Upper lobe of right lung (tissue), 1 donor: ENCODE results near the gene JSRP1. TPM values are rescaled to one million over a fixed set of nuclear protein-coding genes. Genes with fewer than 3 reads are reported as not detected.

Experiments used
- ATAC-seq: fragments of 200-7000 bp; cut with Tn5 transposase; one replicate; pipeline ENCODE4 v1.9.1; 2020; ENCODE audit warnings: mild to moderate bottlenecking, moderate library complexity
- DNase-seq: peaks from one replicate; pipeline ENCODE4 v3.0.0-alpha.2; 2020
- H3K27ac ChIP-seq: fragments of 200-600 bp; one replicate; pipeline ENCODE4 v1.8.0; 2022
- H3K27me3 ChIP-seq: fragments of 200-600 bp; one replicate; pipeline ENCODE4 v1.8.0; 2022; ENCODE audit warnings: mild to moderate bottlenecking
- H3K36me3 ChIP-seq: fragments of 200-600 bp; one replicate; pipeline ENCODE4 v1.8.0; 2022
- H3K4me1 ChIP-seq: fragments of 200-600 bp; one replicate; pipeline ENCODE4 v1.8.0; 2022
- H3K4me3 ChIP-seq: fragments of 200-600 bp; one replicate; pipeline ENCODE4 v1.8.0; 2022; ENCODE audit warnings: mild to moderate bottlenecking
- H3K9me3 ChIP-seq: fragments of 200-600 bp; one replicate; pipeline ENCODE4 v1.8.0; 2022
- CTCF ChIP-seq: fragments of 200-600 bp; IDR thresholded peaks from one replicate; pipeline ENCODE4 v1.8.0; 2022; ENCODE audit warnings: antibody characterized with exemption
- intact Hi-C: fragments of 100-400 bp; cut with DNase I; formaldehyde crosslinking; loops from one replicate; pipeline ENCODE4 v1.11.0; 2022
- total RNA-seq: library from RNA; stranded (reverse); fragmentation: NEBNext Ultra II Directional; extraction: Animal tissue kit (Norgen Biotek cat#: 25700); gene quantifications from one replicate; pipeline ENCODE4 v1.2.1, GENCODE V29; 2021
- donor health status: DM: no; HTN: yes; CAD: no; lungs with severe emphysema.

JSRP1 gene
- total RNA-seq, 1 donor from 2014 or later = 1.1 TPM

- intact Hi-C loops = loop anchor here (10.0 kb wide), 1 partner anchor 69 kb away; the partner anchor contains the start of gene AP3D1
- Histone ChIP-seq H3K27ac (no peak overlapping the region), H3K4me1 (no peaks in the 10 kb centered on the region), H3K4me3 (no peak overlapping the region), H3K27me3 (no peaks in the 10 kb centered on the region), H3K9me3 (no peaks in the 10 kb centered on the region), H3K36me3 (peaks cover 82% of the 10 kb centered on the region)
- no peak for TF ChIP-seq CTCF
- ATAC-seq = no peak
- DNase-seq = no peak
Measured at GRCh38 chr19:2223959-2224358, 32.3 kb downstream of the JSRP1 start.

- DNase-seq (no peak), ATAC-seq (no peak)
- Histone ChIP-seq H3K27ac (no peak overlapping the region), H3K27me3 (no peaks in the 10 kb centered on the region), H3K4me1 (no peaks in the 10 kb centered on the region), H3K9me3 (no peaks in the 10 kb centered on the region), H3K4me3 (no peak overlapping the region), H3K36me3 (peaks cover 83% of the 10 kb centered on the region)
- intact Hi-C loops = loop anchor here (10.0 kb wide), 1 partner anchor 69 kb away; the partner anchor contains the start of gene AP3D1
- no peak for TF ChIP-seq CTCF
Measured at GRCh38 chr19:2223391-2223790, 32.8 kb downstream of the JSRP1 start.

GRCh38 chr19:2221918-2222317 is 34.3 kb downstream of the JSRP1 start:
- ATAC-seq = no peak
- no peaks in the 10 kb centered on the region for H3K4me1 ChIP-seq
- TF ChIP-seq CTCF = peak; percentile 17
- H3K36me3 ChIP-seq = peaks cover 88% of the 10 kb centered on the region
- no peaks in the 10 kb centered on the region for H3K9me3 ChIP-seq
- intact Hi-C loops = loop anchor here (10.0 kb wide), 1 partner anchor 67 kb away; the partner anchor contains the start of gene AP3D1
- H3K4me3 ChIP-seq = no peak overlapping the region
- no peaks in the 10 kb centered on the region for H3K27me3 ChIP-seq
- DNase-seq = no peak
- no peak overlapping the region for H3K27ac ChIP-seq

- no peak overlapping the region for H3K27ac ChIP-seq
- peaks cover 88% of the 10 kb centered on the region for H3K36me3 ChIP-seq
- no peak overlapping the region for H3K4me3 ChIP-seq
- ATAC-seq (no peak), DNase-seq (no peak)
- intact Hi-C loops = loop anchor here (10.0 kb wide), 1 partner anchor 67 kb away; the partner anchor contains the start of gene AP3D1
- no peaks in the 10 kb centered on the region for H3K4me1 ChIP-seq
- no peaks in the 10 kb centered on the region for H3K27me3 ChIP-seq
- H3K9me3 ChIP-seq = no peaks in the 10 kb centered on the region
- no peak for TF ChIP-seq CTCF
Measured at GRCh38 chr19:2221250-2221831, 34.9 kb downstream of the JSRP1 start.

GRCh38 chr19:2219726-2220125 is 36.5 kb downstream of the JSRP1 start:
- intact Hi-C loops = loop anchor here (10.0 kb wide), 1 partner anchor 65 kb away; the partner anchor contains the start of gene AP3D1
- H3K27ac ChIP-seq = no peak overlapping the region
- H3K36me3 ChIP-seq = peaks cover 88% of the 10 kb centered on the region
- no peak for TF ChIP-seq CTCF
- no peaks in the 10 kb centered on the region for H3K4me1 ChIP-seq
- ATAC-seq (no peak), DNase-seq (no peak)
- H3K9me3 ChIP-seq = no peaks in the 10 kb centered on the region
- no peak overlapping the region for H3K4me3 ChIP-seq
- H3K27me3 ChIP-seq = no peaks in the 10 kb centered on the region

GRCh38 chr19:2217591-2217990 is 38.6 kb downstream of the JSRP1 start:
- Histone ChIP-seq H3K36me3 (peaks cover 95% of the 10 kb centered on the region), H3K4me1 (no peaks in the 10 kb centered on the region), H3K4me3 (no peak overlapping the region), H3K27ac (no peak overlapping the region), H3K9me3 (no peaks in the 10 kb centered on the region), H3K27me3 (no peaks in the 10 kb centered on the region)
- DNase-seq = no peak
- ATAC-seq = no peak
- no peak for TF ChIP-seq CTCF
- intact Hi-C loops = no loop called here
